ENCODE data around the gene ATF6.

- TF ChIP-seq HOXB5 (CRISPR knock-in tag; IDR thresholded peaks at IDR 0.05): no peak
- TF ChIP-seq, protein P1, sequence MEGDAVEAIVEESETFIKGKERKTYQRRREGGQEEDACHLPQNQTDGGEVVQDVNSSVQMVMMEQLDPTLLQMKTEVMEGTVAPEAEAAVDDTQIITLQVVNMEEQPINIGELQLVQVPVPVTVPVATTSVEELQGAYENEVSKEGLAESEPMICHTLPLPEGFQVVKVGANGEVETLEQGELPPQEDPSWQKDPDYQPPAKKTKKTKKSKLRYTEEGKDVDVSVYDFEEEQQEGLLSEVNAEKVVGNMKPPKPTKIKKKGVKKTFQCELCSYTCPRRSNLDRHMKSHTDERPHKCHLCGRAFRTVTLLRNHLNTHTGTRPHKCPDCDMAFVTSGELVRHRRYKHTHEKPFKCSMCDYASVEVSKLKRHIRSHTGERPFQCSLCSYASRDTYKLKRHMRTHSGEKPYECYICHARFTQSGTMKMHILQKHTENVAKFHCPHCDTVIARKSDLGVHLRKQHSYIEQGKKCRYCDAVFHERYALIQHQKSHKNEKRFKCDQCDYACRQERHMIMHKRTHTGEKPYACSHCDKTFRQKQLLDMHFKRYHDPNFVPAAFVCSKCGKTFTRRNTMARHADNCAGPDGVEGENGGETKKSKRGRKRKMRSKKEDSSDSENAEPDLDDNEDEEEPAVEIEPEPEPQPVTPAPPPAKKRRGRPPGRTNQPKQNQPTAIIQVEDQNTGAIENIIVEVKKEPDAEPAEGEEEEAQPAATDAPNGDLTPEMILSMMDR (IDR thresholded peaks at IDR 0.05): no peak
Measured at GRCh38 chr1:161739865-161740566, 26.1 kb upstream of the ATF6 start.
